OCI-LY1 (cell line): ENCODE measurements around the gene ADH1B.

Experiments
- EZH2 ChIP-seq: fragments of 200-600 bp; sonication (generic), shearing (Covaris generic); IDR thresholded peaks from 2 replicates; pipeline ENCODE4 v1.8.0; 2017; ENCODE audit warnings: borderline replicate concordance, mixed run types, mild to moderate bottlenecking, antibody characterized with exemption, low read length, moderate library complexity, mixed read lengths
- TF ChIP-seq, protein P1 (sequence below): fragments of 200-600 bp; sonication (generic), shearing (Covaris generic); IDR thresholded peaks from 2 replicates; pipeline ENCODE4 v1.5.1; 2017; ENCODE audit warnings: mild to moderate bottlenecking, antibody characterized with exemption, low read length, moderate library complexity, mixed read lengths

DNA sequence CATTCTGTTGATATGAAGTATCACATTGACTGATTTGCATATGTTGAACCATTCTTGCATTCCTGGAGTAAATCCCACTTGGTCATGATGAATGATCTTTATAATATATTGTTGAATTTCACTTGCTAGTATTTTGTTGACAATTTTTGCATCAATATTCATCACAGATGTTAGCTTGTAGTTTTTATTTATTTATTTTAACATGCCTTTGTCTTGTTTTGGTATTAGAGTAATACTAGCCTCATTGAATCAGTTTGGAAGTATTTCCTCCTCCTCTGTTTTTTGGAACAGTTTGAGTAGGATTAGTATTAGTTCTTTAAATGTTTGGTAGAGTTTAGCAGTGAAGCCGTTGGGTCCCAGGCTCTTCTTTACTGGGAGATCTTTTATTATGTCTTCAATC, 45.3 kb upstream of the ADH1B start:
- TF ChIP-seq, protein P1, sequence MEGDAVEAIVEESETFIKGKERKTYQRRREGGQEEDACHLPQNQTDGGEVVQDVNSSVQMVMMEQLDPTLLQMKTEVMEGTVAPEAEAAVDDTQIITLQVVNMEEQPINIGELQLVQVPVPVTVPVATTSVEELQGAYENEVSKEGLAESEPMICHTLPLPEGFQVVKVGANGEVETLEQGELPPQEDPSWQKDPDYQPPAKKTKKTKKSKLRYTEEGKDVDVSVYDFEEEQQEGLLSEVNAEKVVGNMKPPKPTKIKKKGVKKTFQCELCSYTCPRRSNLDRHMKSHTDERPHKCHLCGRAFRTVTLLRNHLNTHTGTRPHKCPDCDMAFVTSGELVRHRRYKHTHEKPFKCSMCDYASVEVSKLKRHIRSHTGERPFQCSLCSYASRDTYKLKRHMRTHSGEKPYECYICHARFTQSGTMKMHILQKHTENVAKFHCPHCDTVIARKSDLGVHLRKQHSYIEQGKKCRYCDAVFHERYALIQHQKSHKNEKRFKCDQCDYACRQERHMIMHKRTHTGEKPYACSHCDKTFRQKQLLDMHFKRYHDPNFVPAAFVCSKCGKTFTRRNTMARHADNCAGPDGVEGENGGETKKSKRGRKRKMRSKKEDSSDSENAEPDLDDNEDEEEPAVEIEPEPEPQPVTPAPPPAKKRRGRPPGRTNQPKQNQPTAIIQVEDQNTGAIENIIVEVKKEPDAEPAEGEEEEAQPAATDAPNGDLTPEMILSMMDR: no peak
- no peak for TF ChIP-seq EZH2
